Measurements from ENCODE around the gene FOXB1. TPM values are rescaled to one million over a fixed set of nuclear protein-coding genes. Genes with fewer than 3 reads are reported as not detected.
A peak's percentile ranks its signal among the peaks of the same experiment; 100 is the strongest.

FOXB1 gene
- polyA plus RNA-seq, 1 donor (not counting 4 experiments of a cell fraction or from before 2014, with no cell fraction given): not detected

- TF ChIP-seq CTCF (optimal IDR thresholded peaks at IDR 0.05 in 1 of 3, IDR thresholded peaks at IDR 0.05 in 1 of 3, conservative IDR thresholded peaks at IDR 0.05 in 1 of 3; ENCODE audit: extremely low read depth in 1 of 3, insufficient read depth in 2 of 3, low read length in 3 of 3): no peak
- no peak for TF ChIP-seq EZH2 (IDR thresholded peaks at IDR 0.05; ENCODE audit: low read length)
- no peak for FAIRE-seq
- Histone ChIP-seq H3K79me2 (ENCODE audit: control insufficient read depth, insufficient read depth, low read length) (no peaks in the 10 kb centered on the region), H3K36me3 (ENCODE audit: control insufficient read depth in 2 of 2, extremely low read depth in 1 of 2, insufficient read depth in 2 of 2, low read length in 2 of 2) (no peaks in the 10 kb centered on the region), H3K27me3 (ENCODE audit: control insufficient read depth, extremely low read depth, insufficient read depth, low read length) (peaks cover 71% of the 10 kb centered on the region), H3K4me3 (ENCODE audit: control insufficient read depth in 2 of 3, extremely low read depth in 1 of 3, insufficient read depth in 2 of 3, low read depth in 1 of 3, low read length in 3 of 3) (no peak overlapping the region), H3K9me3 (ENCODE audit: control insufficient read depth, low read depth, low read length) (no peaks in the 10 kb centered on the region), H4K20me1 (ENCODE audit: control insufficient read depth, extremely low read depth, insufficient read depth, low read length) (no peaks in the 10 kb centered on the region), H3K9ac (ENCODE audit: control insufficient read depth, extremely low read depth, insufficient read depth, low read length) (no peak overlapping the region), H3K4me1 (ENCODE audit: control insufficient read depth, extremely low read depth, insufficient read depth, low read length) (peaks cover 4% of the 10 kb centered on the region), H3K27ac (ENCODE audit: control insufficient read depth, insufficient read depth, low read length) (no peak overlapping the region), H2AFZ (ENCODE audit: control insufficient read depth, low read length) (no peak overlapping the region), H3K4me2 (ENCODE audit: control insufficient read depth, extremely low read depth, insufficient read depth, low read depth, low read length) (no peak overlapping the region), H3K9me1 (ENCODE audit: control insufficient read depth, extremely low read depth, insufficient read depth, low read length) (no peaks in the 10 kb centered on the region)
- no peak for DNase-seq (ENCODE audit: low read depth, low spot score)
- dilution Hi-C loops (cut with MboI; ENCODE audit: extremely low pct_ligation_motif_present, low sequenced_read_pairs): no loop called here
Observed at GRCh38 chr15:60010858-60011257, 6.7 kb downstream of the FOXB1 start.

DNA sequence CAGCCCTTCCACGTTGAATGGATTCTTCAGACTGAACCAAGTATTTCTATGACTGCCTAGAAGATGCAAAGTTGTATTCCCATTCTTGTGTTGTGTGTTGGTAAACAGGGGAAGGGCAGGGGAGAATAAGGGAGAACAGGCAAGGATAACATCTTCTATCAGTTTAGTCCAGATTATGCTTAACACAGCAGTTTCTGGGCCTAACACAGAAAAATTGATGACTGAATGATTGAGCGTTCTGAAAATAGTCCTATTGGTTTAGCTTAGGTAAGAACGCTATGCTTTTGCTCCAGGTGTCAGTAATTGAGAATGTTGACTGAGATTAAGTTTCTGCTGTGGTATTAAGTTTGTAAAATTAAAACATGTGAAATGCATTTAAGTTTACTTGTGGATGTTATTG lies 8.6 kb downstream of the FOXB1 start:
- Histone ChIP-seq H3K4me2 (ENCODE audit: control insufficient read depth, extremely low read depth, insufficient read depth, low read depth, low read length) (no peak overlapping the region), H3K36me3 (ENCODE audit: control insufficient read depth in 2 of 2, extremely low read depth in 1 of 2, insufficient read depth in 2 of 2, low read length in 2 of 2) (no peaks in the 10 kb centered on the region), H3K27ac (ENCODE audit: control insufficient read depth, insufficient read depth, low read length) (no peak overlapping the region), H3K9me3 (ENCODE audit: control insufficient read depth, low read depth, low read length) (no peaks in the 10 kb centered on the region), H3K79me2 (ENCODE audit: control insufficient read depth, insufficient read depth, low read length) (no peaks in the 10 kb centered on the region), H3K4me3 (ENCODE audit: control insufficient read depth in 2 of 3, extremely low read depth in 1 of 3, insufficient read depth in 2 of 3, low read depth in 1 of 3, low read length in 3 of 3) (no peak overlapping the region), H3K4me1 (ENCODE audit: control insufficient read depth, extremely low read depth, insufficient read depth, low read length) (no peaks in the 10 kb centered on the region), H3K9ac (ENCODE audit: control insufficient read depth, extremely low read depth, insufficient read depth, low read length) (no peak overlapping the region), H2AFZ (ENCODE audit: control insufficient read depth, low read length) (no peak overlapping the region), H3K9me1 (ENCODE audit: control insufficient read depth, extremely low read depth, insufficient read depth, low read length) (no peaks in the 10 kb centered on the region), H3K27me3 (ENCODE audit: control insufficient read depth, extremely low read depth, insufficient read depth, low read length) (peaks cover 59% of the 10 kb centered on the region), H4K20me1 (ENCODE audit: control insufficient read depth, extremely low read depth, insufficient read depth, low read length) (no peaks in the 10 kb centered on the region)
- peak; percentile 5 for FAIRE-seq
- no peak for DNase-seq (ENCODE audit: low read depth, low spot score)
- TF ChIP-seq CTCF (optimal IDR thresholded peaks at IDR 0.05 in 1 of 3, IDR thresholded peaks at IDR 0.05 in 1 of 3, conservative IDR thresholded peaks at IDR 0.05 in 1 of 3; ENCODE audit: extremely low read depth in 1 of 3, insufficient read depth in 2 of 3, low read length in 3 of 3): no peak
- TF ChIP-seq EZH2 (IDR thresholded peaks at IDR 0.05; ENCODE audit: low read length): no peak
- dilution Hi-C loops (cut with MboI; ENCODE audit: extremely low pct_ligation_motif_present, low sequenced_read_pairs): no loop called here

Measured in keratinocyte (primary cell).